ENCODE results near the gene CLEC2L.
A peak's percentile ranks its signal among the peaks of the same experiment; 100 is the strongest.

Gene CLEC2L

GRCh38 chr7:139523199-139523941 is at the start of gene CLEC2L:
Gene CLEC2L (plus strand): TSS chr7:139523685. CDS start chr7:139523928, 243 bp downstream.
- Histone ChIP-seq H3K9me3 (ENCODE audit: control insufficient read depth in 1 of 2, low read length in 2 of 2) (no peaks in the 10 kb centered on the region), H3K9ac (ENCODE audit: low read depth in 1 of 2, low read length in 2 of 2) (no peak within 1 kb of the TSS), H3K27me3 (ENCODE audit: control insufficient read depth in 1 of 2, insufficient read depth in 2 of 2, low read length in 2 of 2) (peaks cover 18 to 28% of the 10 kb centered on the region in 2 donors), H3K4me3 (ENCODE audit: low read depth in 1 of 2, low read length in 2 of 2) (no peak within 1 kb of the TSS), H3K4me1 (ENCODE audit: control insufficient read depth in 1 of 2, insufficient read depth in 2 of 2, low read length in 2 of 2) (peaks cover 0 to 5% of the 10 kb centered on the region in 2 donors), H3K36me3 (ENCODE audit: control insufficient read depth in 1 of 2, insufficient read depth in 2 of 2, low read length in 2 of 2) (no peaks in the 10 kb centered on the region), H3K27ac (ENCODE audit: low read depth, low read length) (no peak within 1 kb of the TSS)

- Histone ChIP-seq H3K9ac (ENCODE audit: low read depth in 1 of 2, low read length in 2 of 2) (no peak overlapping the region), H3K9me3 (ENCODE audit: control insufficient read depth in 1 of 2, low read length in 2 of 2) (no peaks in the 10 kb centered on the region), H3K4me3 (ENCODE audit: low read depth in 1 of 2, low read length in 2 of 2) (no peak overlapping the region), H3K27ac (ENCODE audit: low read depth, low read length) (no peak overlapping the region), H3K4me1 (ENCODE audit: control insufficient read depth in 1 of 2, insufficient read depth in 2 of 2, low read length in 2 of 2) (peaks cover 5 to 9% of the 10 kb centered on the region in 2 donors), H3K27me3 (ENCODE audit: control insufficient read depth in 1 of 2, insufficient read depth in 2 of 2, low read length in 2 of 2) (peaks cover 0 to 2% of the 10 kb centered on the region in 2 donors), H3K36me3 (ENCODE audit: control insufficient read depth in 1 of 2, insufficient read depth in 2 of 2, low read length in 2 of 2) (no peaks in the 10 kb centered on the region)
Observed at GRCh38 chr7:139476139-139476538, 47.3 kb upstream of the CLEC2L start.

- H3K27ac ChIP-seq (ENCODE audit: low read depth, low read length) = no peak overlapping the region
- H3K36me3 ChIP-seq (ENCODE audit: control insufficient read depth in 1 of 2, insufficient read depth in 2 of 2, low read length in 2 of 2) = no peaks in the 10 kb centered on the region
- peaks cover 1 to 7% of the 10 kb centered on the region in 2 donors for H3K27me3 ChIP-seq (ENCODE audit: control insufficient read depth in 1 of 2, insufficient read depth in 2 of 2, low read length in 2 of 2)
- H3K9ac ChIP-seq (ENCODE audit: low read depth in 1 of 2, low read length in 2 of 2) = no peak overlapping the region
- H3K4me1 ChIP-seq (ENCODE audit: control insufficient read depth in 1 of 2, insufficient read depth in 2 of 2, low read length in 2 of 2) = peaks cover 5 to 9% of the 10 kb centered on the region in 2 donors
- H3K9me3 ChIP-seq (ENCODE audit: control insufficient read depth in 1 of 2, low read length in 2 of 2) = no peaks in the 10 kb centered on the region
- no peak overlapping the region for H3K4me3 ChIP-seq (ENCODE audit: low read depth in 1 of 2, low read length in 2 of 2)
Observed at GRCh38 chr7:139476891-139477290, 46.6 kb upstream of the CLEC2L start.

GRCh38 chr7:139479620-139480019 is 43.9 kb upstream of the CLEC2L start:
- H3K27ac ChIP-seq (ENCODE audit: low read depth, low read length) = no peak overlapping the region
- H3K36me3 ChIP-seq (ENCODE audit: control insufficient read depth in 1 of 2, insufficient read depth in 2 of 2, low read length in 2 of 2) = no peaks in the 10 kb centered on the region
- peaks cover 11 to 13% of the 10 kb centered on the region in 2 donors for H3K4me1 ChIP-seq (ENCODE audit: control insufficient read depth in 1 of 2, insufficient read depth in 2 of 2, low read length in 2 of 2)
- peaks cover 22 to 23% of the 10 kb centered on the region in 2 donors for H3K27me3 ChIP-seq (ENCODE audit: control insufficient read depth in 1 of 2, insufficient read depth in 2 of 2, low read length in 2 of 2)
- no peaks in the 10 kb centered on the region for H3K9me3 ChIP-seq (ENCODE audit: control insufficient read depth in 1 of 2, low read length in 2 of 2)
- H3K9ac ChIP-seq (ENCODE audit: low read depth in 1 of 2, low read length in 2 of 2) = no peak overlapping the region
- no peak overlapping the region for H3K4me3 ChIP-seq (ENCODE audit: low read depth in 1 of 2, low read length in 2 of 2)

- H3K9me3 ChIP-seq (ENCODE audit: control insufficient read depth in 1 of 2, low read length in 2 of 2) = no peaks in the 10 kb centered on the region
- no peak overlapping the region for H3K4me3 ChIP-seq (ENCODE audit: low read depth in 1 of 2, low read length in 2 of 2)
- H3K27me3 ChIP-seq (ENCODE audit: control insufficient read depth in 1 of 2, insufficient read depth in 2 of 2, low read length in 2 of 2) = peaks cover 23 to 27% of the 10 kb centered on the region in 2 donors
- peaks cover 11 to 13% of the 10 kb centered on the region in 2 donors for H3K4me1 ChIP-seq (ENCODE audit: control insufficient read depth in 1 of 2, insufficient read depth in 2 of 2, low read length in 2 of 2)
- no peaks in the 10 kb centered on the region for H3K36me3 ChIP-seq (ENCODE audit: control insufficient read depth in 1 of 2, insufficient read depth in 2 of 2, low read length in 2 of 2)
- no peak overlapping the region for H3K27ac ChIP-seq (ENCODE audit: low read depth, low read length)
- H3K9ac ChIP-seq (ENCODE audit: low read depth in 1 of 2, low read length in 2 of 2) = no peak overlapping the region
Observed at GRCh38 chr7:139481364-139481763, 42.1 kb upstream of the CLEC2L start.

GRCh38 chr7:139482122-139482521 is 41.4 kb upstream of the CLEC2L start:
- H3K36me3 ChIP-seq (ENCODE audit: control insufficient read depth in 1 of 2, insufficient read depth in 2 of 2, low read length in 2 of 2) = no peaks in the 10 kb centered on the region
- H3K9me3 ChIP-seq (ENCODE audit: control insufficient read depth in 1 of 2, low read length in 2 of 2) = no peaks in the 10 kb centered on the region
- H3K4me1 ChIP-seq (ENCODE audit: control insufficient read depth in 1 of 2, insufficient read depth in 2 of 2, low read length in 2 of 2) = peaks cover 11 to 13% of the 10 kb centered on the region in 2 donors
- no peak overlapping the region for H3K9ac ChIP-seq (ENCODE audit: low read depth in 1 of 2, low read length in 2 of 2)
- H3K27ac ChIP-seq (ENCODE audit: low read depth, low read length) = no peak overlapping the region
- H3K4me3 ChIP-seq (ENCODE audit: low read depth in 1 of 2, low read length in 2 of 2) = no peak overlapping the region
- peaks cover 25 to 27% of the 10 kb centered on the region in 2 donors for H3K27me3 ChIP-seq (ENCODE audit: control insufficient read depth in 1 of 2, insufficient read depth in 2 of 2, low read length in 2 of 2)

- Histone ChIP-seq H3K9ac (ENCODE audit: low read depth in 1 of 2, low read length in 2 of 2) (no peak overlapping the region), H3K9me3 (ENCODE audit: control insufficient read depth in 1 of 2, low read length in 2 of 2) (no peaks in the 10 kb centered on the region), H3K27ac (ENCODE audit: low read depth, low read length) (no peak overlapping the region), H3K4me1 (ENCODE audit: control insufficient read depth in 1 of 2, insufficient read depth in 2 of 2, low read length in 2 of 2) (peaks cover 11 to 13% of the 10 kb centered on the region in 2 donors), H3K36me3 (ENCODE audit: control insufficient read depth in 1 of 2, insufficient read depth in 2 of 2, low read length in 2 of 2) (no peaks in the 10 kb centered on the region), H3K4me3 (ENCODE audit: low read depth in 1 of 2, low read length in 2 of 2) (peak overlapping the region in 1 of 2 donors; percentile 32), H3K27me3 (ENCODE audit: control insufficient read depth in 1 of 2, insufficient read depth in 2 of 2, low read length in 2 of 2) (peaks cover 25 to 27% of the 10 kb centered on the region in 2 donors)
Observed at GRCh38 chr7:139482662-139483466, 40.6 kb upstream of the CLEC2L start.

- Histone ChIP-seq H3K27me3 (ENCODE audit: control insufficient read depth in 1 of 2, insufficient read depth in 2 of 2, low read length in 2 of 2) (peaks cover 19 to 23% of the 10 kb centered on the region in 2 donors), H3K4me3 (ENCODE audit: low read depth in 1 of 2, low read length in 2 of 2) (no peak overlapping the region), H3K27ac (ENCODE audit: low read depth, low read length) (no peak overlapping the region), H3K9ac (ENCODE audit: low read depth in 1 of 2, low read length in 2 of 2) (no peak overlapping the region), H3K4me1 (ENCODE audit: control insufficient read depth in 1 of 2, insufficient read depth in 2 of 2, low read length in 2 of 2) (peaks cover 4 to 6% of the 10 kb centered on the region in 2 donors), H3K9me3 (ENCODE audit: control insufficient read depth in 1 of 2, low read length in 2 of 2) (peaks cover 2 to 3% of the 10 kb centered on the region in 2 donors), H3K36me3 (ENCODE audit: control insufficient read depth in 1 of 2, insufficient read depth in 2 of 2, low read length in 2 of 2) (no peaks in the 10 kb centered on the region)
Observed at GRCh38 chr7:139487366-139488080, 36.0 kb upstream of the CLEC2L start.

- H3K36me3 ChIP-seq (ENCODE audit: control insufficient read depth in 1 of 2, insufficient read depth in 2 of 2, low read length in 2 of 2) = no peaks in the 10 kb centered on the region
- peaks cover 0 to 2% of the 10 kb centered on the region in 2 donors for H3K4me1 ChIP-seq (ENCODE audit: control insufficient read depth in 1 of 2, insufficient read depth in 2 of 2, low read length in 2 of 2)
- no peak overlapping the region for H3K4me3 ChIP-seq (ENCODE audit: low read depth in 1 of 2, low read length in 2 of 2)
- H3K27me3 ChIP-seq (ENCODE audit: control insufficient read depth in 1 of 2, insufficient read depth in 2 of 2, low read length in 2 of 2) = peaks cover 10 to 15% of the 10 kb centered on the region in 2 donors
- H3K27ac ChIP-seq (ENCODE audit: low read depth, low read length) = no peak overlapping the region
- H3K9me3 ChIP-seq (ENCODE audit: control insufficient read depth in 1 of 2, low read length in 2 of 2) = peaks cover 4 to 8% of the 10 kb centered on the region in 2 donors
- H3K9ac ChIP-seq (ENCODE audit: low read depth in 1 of 2, low read length in 2 of 2) = no peak overlapping the region
Observed at GRCh38 chr7:139488810-139489209, 34.7 kb upstream of the CLEC2L start.

Measured in duodenal mucosa (tissue), 2 donors.